Cardiac fibroblast (primary cell): ENCODE data around the gene SLC9C1.

Experiments used
- DNase-seq, 2 donors: peaks; one replicate each; pipeline versions ENCODE4 v3.0.0 to v3.0.0-alpha.2; 2010; ENCODE audit warnings: low read depth in 2 of 2
- H3K4me3 ChIP-seq, 2 donors: replicated peaks in 1 of 2; 1 replicate in 1 of 2; 2 replicates in 1 of 2; pipeline ENCODE4 v1.5.1; 2011; ENCODE audit warnings: low read depth in 2 of 2, low read length in 2 of 2, mild to moderate bottlenecking in 2 of 2, moderate library complexity in 1 of 2
- TF ChIP-seq, protein P1 (sequence below): IDR thresholded peaks from one replicate; pipeline ENCODE4 v1.5.1; 2011; ENCODE audit warnings: low read depth, mild to moderate bottlenecking, low read length, inconsistent platforms

Gene SLC9C1

DNA sequence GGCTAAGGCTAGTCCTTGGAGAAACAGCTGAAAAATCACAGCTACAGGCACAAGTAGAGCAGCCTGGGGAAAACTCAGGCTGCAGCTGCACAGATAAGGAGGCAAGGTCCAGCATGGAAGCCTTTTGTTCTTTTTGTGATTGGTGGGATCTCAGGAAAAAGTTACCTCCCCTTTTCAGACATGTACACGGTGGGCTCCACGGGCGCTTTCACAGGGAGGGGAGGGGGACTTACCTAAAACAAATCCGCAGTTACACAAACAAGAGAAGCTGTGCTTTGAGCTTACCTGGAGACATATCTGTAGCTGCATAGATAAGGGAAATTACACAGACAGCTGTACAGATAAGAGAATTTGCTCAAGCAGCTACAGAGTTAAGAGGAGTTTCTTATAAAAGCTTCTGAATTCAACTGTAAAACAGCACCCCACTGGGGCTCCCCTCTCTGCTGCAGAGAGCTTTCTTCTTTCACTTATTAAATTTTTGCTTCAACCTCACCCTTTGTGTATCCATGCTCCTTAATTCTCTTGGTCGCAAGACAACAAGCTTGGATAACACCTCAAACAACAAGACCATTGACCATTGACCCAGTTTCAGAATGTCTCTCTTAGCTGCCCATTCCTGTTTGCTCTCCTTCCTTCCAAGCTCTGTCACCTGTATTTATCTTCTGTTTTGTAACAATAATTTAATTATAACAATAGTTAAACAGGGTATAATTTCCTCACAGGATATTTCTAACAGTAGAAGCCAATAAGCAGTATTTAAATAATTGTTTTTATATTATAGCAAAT is 28.0 kb upstream of the SLC9C1 start:
- DNase-seq, result no peak
- TF ChIP-seq, protein P1, sequence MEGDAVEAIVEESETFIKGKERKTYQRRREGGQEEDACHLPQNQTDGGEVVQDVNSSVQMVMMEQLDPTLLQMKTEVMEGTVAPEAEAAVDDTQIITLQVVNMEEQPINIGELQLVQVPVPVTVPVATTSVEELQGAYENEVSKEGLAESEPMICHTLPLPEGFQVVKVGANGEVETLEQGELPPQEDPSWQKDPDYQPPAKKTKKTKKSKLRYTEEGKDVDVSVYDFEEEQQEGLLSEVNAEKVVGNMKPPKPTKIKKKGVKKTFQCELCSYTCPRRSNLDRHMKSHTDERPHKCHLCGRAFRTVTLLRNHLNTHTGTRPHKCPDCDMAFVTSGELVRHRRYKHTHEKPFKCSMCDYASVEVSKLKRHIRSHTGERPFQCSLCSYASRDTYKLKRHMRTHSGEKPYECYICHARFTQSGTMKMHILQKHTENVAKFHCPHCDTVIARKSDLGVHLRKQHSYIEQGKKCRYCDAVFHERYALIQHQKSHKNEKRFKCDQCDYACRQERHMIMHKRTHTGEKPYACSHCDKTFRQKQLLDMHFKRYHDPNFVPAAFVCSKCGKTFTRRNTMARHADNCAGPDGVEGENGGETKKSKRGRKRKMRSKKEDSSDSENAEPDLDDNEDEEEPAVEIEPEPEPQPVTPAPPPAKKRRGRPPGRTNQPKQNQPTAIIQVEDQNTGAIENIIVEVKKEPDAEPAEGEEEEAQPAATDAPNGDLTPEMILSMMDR, result no peak
- H3K4me3 ChIP-seq, result no peak overlapping the region

DNA sequence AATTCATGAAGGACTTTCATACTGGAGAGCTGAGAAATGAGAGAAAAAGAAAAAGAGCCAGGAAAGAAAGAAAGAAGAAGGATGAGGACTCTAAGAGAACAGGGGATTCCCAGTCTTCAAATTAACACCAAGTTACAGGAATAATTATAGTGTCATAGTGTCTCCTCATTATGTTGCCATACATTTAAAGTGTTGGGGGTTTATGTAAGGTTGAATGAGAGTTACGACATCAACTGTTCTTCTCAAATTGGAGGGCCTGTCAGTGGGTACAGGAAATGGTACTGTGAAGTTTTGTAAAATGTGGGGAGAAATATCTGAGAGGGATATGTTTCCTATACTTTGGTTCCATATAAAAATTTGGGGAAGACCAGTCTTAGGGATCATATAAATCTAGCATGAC is 26.7 kb upstream of the SLC9C1 start:
- DNase-seq, result no peak
- TF ChIP-seq, protein P1, result no peak
- H3K4me3 ChIP-seq, result no peak overlapping the region

DNA sequence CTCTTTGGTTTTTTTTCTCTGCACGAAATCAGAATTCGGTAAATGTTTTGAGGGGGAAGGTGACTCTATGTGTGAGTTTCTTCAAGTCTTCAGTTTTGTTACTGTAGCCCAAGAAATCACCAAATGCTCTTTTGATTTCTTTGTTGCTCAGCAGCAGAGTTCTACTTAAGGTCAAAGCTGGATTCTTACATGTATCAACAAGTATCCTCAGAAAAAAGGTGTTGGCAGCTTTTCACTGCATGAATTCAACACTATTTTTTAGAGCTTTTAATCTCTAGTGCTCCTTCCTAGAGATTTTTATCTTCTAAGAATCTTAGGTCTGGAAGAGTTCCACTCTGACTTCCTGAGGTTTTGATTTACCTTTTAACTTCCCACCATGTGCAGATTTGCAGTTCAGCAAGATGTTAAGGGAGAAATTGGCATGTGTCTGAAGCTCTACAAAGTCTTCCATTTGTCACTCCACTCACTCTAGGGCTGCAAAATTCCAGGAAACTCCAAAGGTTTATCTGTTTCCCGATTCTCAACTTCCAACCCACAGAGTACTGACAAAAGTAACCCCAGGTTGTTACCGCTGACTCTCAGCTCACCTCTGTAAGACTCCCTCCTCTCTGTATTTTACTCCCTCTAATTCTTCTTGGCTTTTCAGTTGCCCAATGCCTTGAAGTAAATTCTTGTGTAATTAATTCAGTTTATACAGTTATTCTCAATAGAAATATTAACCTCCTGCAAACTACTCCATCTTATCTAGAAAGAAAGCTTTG is 25.7 kb upstream of the SLC9C1 start:
- H3K4me3 ChIP-seq, result no peak overlapping the region
- no peak for DNase-seq
- TF ChIP-seq, protein P1, result no peak

DNA sequence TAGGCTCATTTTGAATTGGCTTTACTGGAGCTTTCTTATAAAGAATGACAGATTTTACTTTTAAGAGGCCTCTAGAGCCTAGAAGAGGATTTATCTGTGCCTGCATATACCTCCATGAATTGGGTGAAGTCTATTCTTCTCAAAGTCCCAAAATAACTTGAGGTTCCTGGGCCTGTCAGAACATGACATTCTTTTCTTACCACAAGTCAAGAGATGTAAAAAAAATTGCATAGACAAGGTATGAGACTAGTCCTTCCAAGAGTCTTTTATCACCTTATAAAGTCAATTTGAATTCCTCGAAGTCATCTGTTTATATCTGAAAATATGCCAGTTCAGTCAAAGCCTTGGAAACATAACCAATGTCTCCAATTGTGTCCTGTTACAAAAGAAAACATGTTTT is 21.8 kb upstream of the SLC9C1 start:
- H3K4me3 ChIP-seq, result no peak overlapping the region
- no peak for DNase-seq
- TF ChIP-seq, protein P1, result no peak

DNA sequence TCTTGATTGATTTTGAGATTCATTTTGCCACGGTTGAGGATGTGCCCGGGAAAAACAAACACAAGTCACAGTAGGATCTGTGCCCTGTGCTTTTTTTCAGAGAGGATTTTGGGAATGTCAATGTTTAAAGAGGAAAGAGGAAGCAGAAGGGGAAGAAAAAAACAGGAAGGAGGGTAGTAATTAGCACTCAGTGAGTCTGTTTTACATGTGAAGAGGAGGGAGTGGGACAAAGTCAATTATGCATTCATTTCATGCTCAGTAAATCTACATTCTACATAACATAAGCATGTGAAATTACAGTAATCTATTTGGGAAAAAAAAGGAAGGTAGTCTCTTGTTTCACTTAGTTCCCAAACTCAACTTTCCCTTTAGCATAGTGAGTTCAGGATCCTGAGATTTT is 20.6 kb upstream of the SLC9C1 start:
- no peak overlapping the region for H3K4me3 ChIP-seq
- TF ChIP-seq, protein P1, result no peak
- DNase-seq, result no peak

DNA sequence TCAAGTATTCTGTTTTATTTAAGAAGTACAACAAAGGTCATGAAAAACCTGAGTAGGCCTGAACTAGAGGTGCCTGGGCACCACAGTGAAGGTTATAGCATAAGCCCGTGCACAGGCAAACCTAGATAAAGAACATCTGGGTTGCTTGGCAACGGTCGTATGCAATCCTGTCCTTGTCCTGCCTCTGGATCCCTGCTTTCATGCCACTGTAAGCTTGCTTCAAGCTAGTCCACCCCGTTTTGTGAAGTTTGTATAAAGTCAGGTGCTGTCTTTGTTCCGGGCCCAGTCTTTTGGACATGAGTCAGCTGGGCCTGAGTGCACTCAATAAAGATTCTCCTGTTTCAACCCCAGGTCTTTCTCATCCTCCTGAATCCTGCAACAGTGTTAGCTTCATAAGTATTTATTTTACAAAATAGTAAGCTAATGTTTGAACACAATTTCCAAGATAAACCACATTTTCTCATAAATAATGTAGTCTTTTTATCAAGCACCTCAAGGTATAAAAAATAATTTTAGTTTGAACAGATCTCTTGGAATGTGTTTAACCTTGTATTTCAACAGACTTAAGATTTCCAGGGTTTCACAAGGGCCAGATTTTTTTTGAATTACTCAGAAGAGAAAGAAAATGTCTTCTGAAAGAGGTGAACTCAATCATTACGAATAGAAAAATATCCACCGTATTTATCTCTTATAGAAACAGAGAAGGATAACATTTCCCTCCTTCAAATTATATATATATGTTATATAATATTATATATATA is 14.3 kb upstream of the SLC9C1 start:
- DNase-seq, result peak; percentile 89 to 90
- H3K4me3 ChIP-seq, result no peak overlapping the region

More for the DNA sequence above, 14.3 kb upstream of the SLC9C1 start:
- TF ChIP-seq, protein P1, result no peak
